SU-DHL-6 (cell line): ENCODE data around the gene CERS6.

Experiments used
- H2AFZ ChIP-seq: fragments of 200-600 bp; sonication (generic); 2 replicates; pipeline ENCODE4 v1.6.1; 2014; ENCODE audit warnings: low read depth, mild to moderate bottlenecking, moderate library complexity, mixed read lengths, antibody characterized with exemption, low read length; ENCODE audit not compliant: severe bottlenecking
- H3F3A ChIP-seq: fragments of 200-600 bp; shearing (Covaris generic); 2 replicates; pipeline ENCODE4 v1.6.0; 2016; ENCODE audit warnings: antibody characterized with exemption, mild to moderate bottlenecking; ENCODE audit not compliant: insufficient read depth
- H3K27ac ChIP-seq: fragments of 200-600 bp; sonication (generic); 2 replicates; pipeline ENCODE4 v1.5.1; 2016; ENCODE audit warnings: low read depth, mild to moderate bottlenecking, low read length, moderate library complexity, mixed read lengths
- H3K27me3 ChIP-seq: fragments of 200-600 bp; sonication (generic), shearing (Covaris generic); 2 replicates; pipeline ENCODE4 v1.6.0; 2014; ENCODE audit warnings: mild to moderate bottlenecking, low read length
- H3K36me3 ChIP-seq: fragments of 200-600 bp; sonication (generic); 2 replicates; pipeline ENCODE4 v1.6.1; 2014; ENCODE audit warnings: mild to moderate bottlenecking, low read length, mixed read lengths
- H3K4me2 ChIP-seq: fragments of 300-600, 200-600 bp; shearing (Covaris generic), sonication (generic); 2 replicates; pipeline ENCODE4 v1.6.0; 2014; ENCODE audit warnings: low read length, low read depth, mild to moderate bottlenecking; ENCODE audit not compliant: poor library complexity, severe bottlenecking
- H3K4me3 ChIP-seq: fragments of 200-600 bp; sonication (generic); 2 replicates; pipeline ENCODE4 v1.5.1; 2014; ENCODE audit warnings: antibody characterized with exemption, low read length, mild to moderate bottlenecking, mixed read lengths; ENCODE audit not compliant: insufficient read depth, poor library complexity, severe bottlenecking
- H3K79me2 ChIP-seq: fragments of 200-600 bp; sonication (generic); 2 replicates; pipeline ENCODE4 v1.6.1; 2014; ENCODE audit warnings: mild to moderate bottlenecking, low read length, moderate library complexity; ENCODE audit not compliant: insufficient read depth
- H3K9ac ChIP-seq: fragments of 200-600 bp; sonication (generic); 2 replicates; pipeline ENCODE4 v1.7.0; 2014; ENCODE audit warnings: mild to moderate bottlenecking, low read length
- H3K9me2 ChIP-seq: fragments of 200-600 bp; sonication (generic); replicated peaks from 2 replicates; pipeline ENCODE4 v1.6.1; 2014; ENCODE audit warnings: low read length; ENCODE audit not compliant: insufficient read depth
- H3K9me3 ChIP-seq: fragments of 200-600 bp; sonication (generic); 2 replicates; pipeline ENCODE4 v1.6.1; 2014; ENCODE audit warnings: low read length, mixed read lengths; ENCODE audit not compliant: insufficient read depth
- H4K20me1 ChIP-seq: fragments of 200-600 bp; sonication (generic); 2 replicates; pipeline ENCODE4 v1.6.1; 2014; ENCODE audit warnings: low read depth, mild to moderate bottlenecking, antibody characterized with exemption, low read length, moderate library complexity, mixed read lengths
- EZH2phosphoT487 ChIP-seq: fragments of 200-600 bp; sonication (generic), shearing (Covaris generic); conservative IDR thresholded peaks from 2 replicates; pipeline ENCODE4 v1.6.1; 2018; ENCODE audit warnings: mild to moderate bottlenecking, antibody characterized with exemption, low read length, moderate library complexity, mixed read lengths
- TF ChIP-seq, protein P1 (sequence below): fragments of 200-600 bp; sonication (generic); IDR thresholded peaks from one replicate; pipeline ENCODE4 v1.5.1; 2017; ENCODE audit warnings: antibody characterized with exemption, mild to moderate bottlenecking, low read length, moderate library complexity; ENCODE audit not compliant: insufficient read depth, poor library complexity, severe bottlenecking

CERS6 gene

GRCh38 chr2:168468354-168468753 lies 12.3 kb downstream of the CERS6 start:
- Histone ChIP-seq H2AFZ (no peak overlapping the region), H3K27ac (no peak overlapping the region), H3K36me3 (no peaks in the 10 kb centered on the region), H3K9ac (no peak overlapping the region), H3K9me3 (no peaks in the 10 kb centered on the region), H3K27me3 (no peaks in the 10 kb centered on the region), H3K9me2 (no peaks in the 10 kb centered on the region), H3K4me3 (no peak overlapping the region), H3K4me2 (no peak overlapping the region), H3F3A (no peaks in the 10 kb centered on the region), H4K20me1 (no peaks in the 10 kb centered on the region), H3K79me2 (no peaks in the 10 kb centered on the region)
- no peak for TF ChIP-seq EZH2phosphoT487
- TF ChIP-seq, protein P1, sequence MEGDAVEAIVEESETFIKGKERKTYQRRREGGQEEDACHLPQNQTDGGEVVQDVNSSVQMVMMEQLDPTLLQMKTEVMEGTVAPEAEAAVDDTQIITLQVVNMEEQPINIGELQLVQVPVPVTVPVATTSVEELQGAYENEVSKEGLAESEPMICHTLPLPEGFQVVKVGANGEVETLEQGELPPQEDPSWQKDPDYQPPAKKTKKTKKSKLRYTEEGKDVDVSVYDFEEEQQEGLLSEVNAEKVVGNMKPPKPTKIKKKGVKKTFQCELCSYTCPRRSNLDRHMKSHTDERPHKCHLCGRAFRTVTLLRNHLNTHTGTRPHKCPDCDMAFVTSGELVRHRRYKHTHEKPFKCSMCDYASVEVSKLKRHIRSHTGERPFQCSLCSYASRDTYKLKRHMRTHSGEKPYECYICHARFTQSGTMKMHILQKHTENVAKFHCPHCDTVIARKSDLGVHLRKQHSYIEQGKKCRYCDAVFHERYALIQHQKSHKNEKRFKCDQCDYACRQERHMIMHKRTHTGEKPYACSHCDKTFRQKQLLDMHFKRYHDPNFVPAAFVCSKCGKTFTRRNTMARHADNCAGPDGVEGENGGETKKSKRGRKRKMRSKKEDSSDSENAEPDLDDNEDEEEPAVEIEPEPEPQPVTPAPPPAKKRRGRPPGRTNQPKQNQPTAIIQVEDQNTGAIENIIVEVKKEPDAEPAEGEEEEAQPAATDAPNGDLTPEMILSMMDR = no peak

DNA sequence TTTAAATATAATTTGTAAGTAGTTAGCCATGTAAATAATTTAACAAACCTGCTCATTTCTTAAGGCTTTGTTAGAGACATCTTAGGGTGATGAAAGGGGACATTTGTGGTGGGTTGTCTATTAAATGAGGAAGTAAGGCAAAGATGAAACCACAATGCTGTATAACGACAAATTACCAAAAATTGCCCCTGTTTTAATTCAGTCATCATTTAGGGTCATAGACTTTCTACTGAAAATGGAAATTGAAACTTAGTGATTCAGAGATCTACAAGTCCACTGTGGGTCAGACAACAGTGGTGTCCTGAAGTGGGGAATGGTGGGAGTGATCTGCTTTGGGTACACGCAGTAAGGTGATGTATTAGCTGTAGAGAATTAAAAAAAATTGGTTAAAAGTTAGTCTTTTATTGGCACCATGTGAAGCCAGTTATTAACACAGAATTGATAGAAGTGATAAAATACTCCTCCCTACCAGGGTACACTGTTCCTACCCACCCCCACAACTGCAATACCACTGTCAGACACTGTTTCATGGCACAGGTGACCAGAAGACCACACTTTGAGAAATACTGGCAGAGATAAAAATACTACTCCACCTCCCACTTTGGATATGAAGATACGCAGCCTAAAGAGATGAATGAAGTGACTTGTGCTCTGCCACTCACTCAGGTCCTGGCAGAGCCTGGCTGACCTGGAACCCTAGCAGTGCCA lies 13.4 kb downstream of the CERS6 start:
- no peaks in the 10 kb centered on the region for H3K27me3 ChIP-seq
- no peaks in the 10 kb centered on the region for H3K9me3 ChIP-seq
- no peak overlapping the region for H2AFZ ChIP-seq
- H3K9ac ChIP-seq = no peak overlapping the region
- no peak overlapping the region for H3K27ac ChIP-seq
- H3F3A ChIP-seq = no peaks in the 10 kb centered on the region
- no peaks in the 10 kb centered on the region for H4K20me1 ChIP-seq
- H3K36me3 ChIP-seq = no peaks in the 10 kb centered on the region
- H3K4me2 ChIP-seq = no peak overlapping the region
- no peaks in the 10 kb centered on the region for H3K9me2 ChIP-seq
- TF ChIP-seq, protein P1 = no peak
- no peak for TF ChIP-seq EZH2phosphoT487
- no peaks in the 10 kb centered on the region for H3K79me2 ChIP-seq
- no peak overlapping the region for H3K4me3 ChIP-seq

GRCh38 chr2:168470320-168471162 lies 14.5 kb downstream of the CERS6 start:
- Histone ChIP-seq H3K4me3 (no peak overlapping the region), H3K9me3 (no peaks in the 10 kb centered on the region), H4K20me1 (no peaks in the 10 kb centered on the region), H3K9me2 (no peaks in the 10 kb centered on the region), H3K4me2 (no peak overlapping the region), H3K27me3 (no peaks in the 10 kb centered on the region), H3K79me2 (no peaks in the 10 kb centered on the region), H2AFZ (no peak overlapping the region), H3K36me3 (no peaks in the 10 kb centered on the region), H3F3A (no peaks in the 10 kb centered on the region), H3K27ac (no peak overlapping the region), H3K9ac (no peak overlapping the region)
- no peak for TF ChIP-seq EZH2phosphoT487
- TF ChIP-seq, protein P1 = no peak
